HepG2 (cell line): ENCODE results near the gene AAMP. TPM values are rescaled to one million over a fixed set of nuclear protein-coding genes. Genes with fewer than 3 reads are reported as not detected.

Experiments used
- ARID4A ChIP-seq: sonication (generic); formaldehyde crosslinking; IDR thresholded peaks from 2 replicates; pipeline ENCODE4 v1.5.0; 2020; ENCODE audit warnings: mild to moderate bottlenecking, missing genetic modification reagents, borderline replicate concordance
- ATM ChIP-seq: fragments of 450-650 bp; IDR thresholded peaks from 2 replicates; pipeline ENCODE4 v1.7.1; 2017; ENCODE audit warnings: mild to moderate bottlenecking, borderline replicate concordance
- GZF1 ChIP-seq: sonication (generic); formaldehyde crosslinking; IDR thresholded peaks from 2 replicates; pipeline ENCODE4 v1.5.1; 2020; ENCODE audit warnings: mild to moderate bottlenecking, missing genetic modification reagents
- HNF4A ChIP-seq: sonication (generic); formaldehyde crosslinking; IDR thresholded peaks from 2 replicates; pipeline ENCODE4 v1.4.0; 2020; ENCODE audit warnings: missing genetic modification reagents
- MTA3 ChIP-seq: sonication (generic); formaldehyde crosslinking; IDR thresholded peaks from 2 replicates; pipeline ENCODE4 v1.4.0; 2020; ENCODE audit warnings: missing genetic modification reagents
- MTERF4 ChIP-seq: sonication (generic); formaldehyde crosslinking; IDR thresholded peaks from 2 replicates; pipeline ENCODE4 v1.8.0; 2023; ENCODE audit warnings: mild to moderate bottlenecking, missing genetic modification reagents
- PATZ1 ChIP-seq: sonication (generic); formaldehyde crosslinking; IDR thresholded peaks from 2 replicates; pipeline ENCODE4 v1.4.0; 2020; ENCODE audit warnings: missing genetic modification reagents
- PHF21A ChIP-seq: sonication (generic); formaldehyde crosslinking; IDR thresholded peaks from 2 replicates; pipeline ENCODE4 v1.5.0; 2020; ENCODE audit warnings: mild to moderate bottlenecking, missing genetic modification reagents
- RFXANK ChIP-seq: IDR thresholded peaks from 2 replicates; pipeline ENCODE4 v1.6.1; 2016
- SMAD3 ChIP-seq: sonication (generic); formaldehyde crosslinking; IDR thresholded peaks from 2 replicates; pipeline ENCODE4 v1.4.0; 2020; ENCODE audit warnings: missing genetic modification reagents
- SNAPC4 ChIP-seq: sonication (generic); formaldehyde crosslinking; IDR thresholded peaks from 2 replicates; pipeline ENCODE4 v1.4.0; 2020; ENCODE audit warnings: mild to moderate bottlenecking, missing genetic modification reagents
- STAG1 ChIP-seq: sonication (generic); formaldehyde crosslinking; IDR thresholded peaks from 2 replicates; pipeline ENCODE4 v1.4.0; 2020; ENCODE audit warnings: missing genetic modification reagents
- ZBTB14 ChIP-seq: sonication (generic); formaldehyde crosslinking; IDR thresholded peaks from 2 replicates; pipeline ENCODE4 v1.4.0; 2020; ENCODE audit warnings: missing genetic modification reagents
- ZFP82 ChIP-seq: sonication (generic); formaldehyde crosslinking; IDR thresholded peaks from 2 replicates; pipeline ENCODE4 v1.5.1; 2020; ENCODE audit warnings: mild to moderate bottlenecking, missing genetic modification reagents, borderline replicate concordance
- ZMYM2 ChIP-seq: sonication (generic); formaldehyde crosslinking; IDR thresholded peaks from 2 replicates; pipeline ENCODE4 v1.8.0; 2022; ENCODE audit warnings: mild to moderate bottlenecking, missing genetic modification reagents
- ZNF446 ChIP-seq: sonication (generic); formaldehyde crosslinking; IDR thresholded peaks from 2 replicates; pipeline ENCODE4 v1.5.0; 2020; ENCODE audit warnings: mild to moderate bottlenecking, missing genetic modification reagents
- polyA plus RNA-seq, 8 experiments: library from polyadenylated mRNA; depleted of rRNA in 3 of 8; stranded (reverse) in 7 of 8; unstranded in 1 of 8; fragments of >200 nt; fragmentation: Illumina TruSeq in 4 of 8; extraction: Trizol in 4 of 8; gene quantifications; 2 replicates each; pipeline versions ENCODE4 v1.2.1 to v1.2.3, GENCODE V29; 2011 to 2016; ENCODE audit warnings: low read depth in 4 of 8, missing spikeins in 1 of 8, mixed read lengths in 1 of 8; ENCODE audit not compliant: insufficient read depth in 1 of 8
- total RNA-seq, 5 experiments: library from RNA; depleted of rRNA; stranded (reverse); fragments of >200 nt; fragmentation: Illumina TruSeq; extraction: Trizol; gene quantifications; 2 replicates each; pipeline ENCODE4 v1.2.3, GENCODE V29; 2016; ENCODE audit warnings: low read depth in 1 of 5

Gene AAMP
- total and polyA plus RNA-seq, 2 of the 13 experiments (the other 11 are each of a cell fraction or from before 2014, with no cell fraction given): 110 to 186 TPM

GRCh38 chr2:218289639-218290315 is 19.8 kb upstream of the AAMP start (continued):
- TF ChIP-seq GZF1 (CRISPR knock-in tag) (0 out of 2 replicates have a peak, but pooled peaks have one; percentile 33), MTERF4 (CRISPR knock-in tag) (no peak), RFXANK (0 out of 2 replicates have a peak, but pooled peaks have one; percentile 17), ZBTB14 (CRISPR knock-in tag) (no peak), ARID4A (CRISPR knock-in tag) (peak; percentile 69; the same call in 1 of the 2 replicates), MTA3 (CRISPR knock-in tag) (no peak), ZMYM2 (CRISPR knock-in tag) (0 out of 2 replicates have a peak, but pooled peaks have one; percentile 56), SMAD3 (CRISPR knock-in tag) (no peak), SNAPC4 (CRISPR knock-in tag) (no peak), ATM (no peak), PATZ1 (0 out of 2 replicates have a peak, but pooled peaks have one; percentile 26), PHF21A (peak; percentile 19; the same call in 1 of the 2 replicates), ZFP82 (CRISPR knock-in tag) (0 out of 2 replicates have a peak, but pooled peaks have one; percentile 52), HNF4A (peak; percentile 85), ZNF446 (CRISPR knock-in tag) (no peak), STAG1 (CRISPR knock-in tag) (0 out of 2 replicates have a peak, but pooled peaks have one; percentile 11)
